DND-41 (cell line): ENCODE data around the gene CD300C.

ENCODE experiments used
- ATAC-seq: fragments of 200-7000 bp; cut with Tn5 transposase; 3 replicates; pipeline ENCODE4 v1.9.1; 2021; ENCODE audit warnings: low read depth; ENCODE audit not compliant: insufficient read depth
- DNase-seq: peaks from one replicate; pipeline ENCODE4 v3.0.0-alpha.2; 2020
- H2AFZ ChIP-seq: 2 replicates; pipeline ENCODE4 v1.6.0; 2012; ENCODE audit warnings: low read depth, low read length
- H3K27ac ChIP-seq: 2 replicates; pipeline ENCODE4 v1.5.1; 2012; ENCODE audit warnings: low read length, inconsistent platforms
- H3K27me3 ChIP-seq: fragments of 200-600 bp; sonication (generic); 2 replicates; pipeline ENCODE4 v1.6.0; 2012; ENCODE audit warnings: low read length, mild to moderate bottlenecking, inconsistent platforms; ENCODE audit not compliant: insufficient read depth, poor library complexity
- H3K36me3 ChIP-seq: 2 replicates; pipeline ENCODE4 v1.5.1; 2012; ENCODE audit warnings: low read length, inconsistent platforms; ENCODE audit not compliant: insufficient read depth
- H3K4me1 ChIP-seq: 2 replicates; pipeline ENCODE4 v1.5.1; 2012; ENCODE audit warnings: mild to moderate bottlenecking, low read length; ENCODE audit not compliant: insufficient read depth
- H3K4me2 ChIP-seq: 2 replicates; pipeline ENCODE4 v1.6.0; 2012; ENCODE audit warnings: mild to moderate bottlenecking, moderate library complexity, low read length, inconsistent platforms; ENCODE audit not compliant: insufficient read depth
- H3K4me3 ChIP-seq, 2 experiments: fragments of 200-600 bp in 1 of 2; shearing (Covaris generic) in 1 of 2; 2 replicates each; pipeline ENCODE4 v1.5.1; 2012 to 2016; ENCODE audit warnings: inconsistent platforms in 2 of 2, low read length in 2 of 2, mild to moderate bottlenecking in 2 of 2, low read depth in 1 of 2, moderate library complexity in 1 of 2
- H3K79me2 ChIP-seq: 2 replicates; pipeline ENCODE4 v1.6.0; 2012; ENCODE audit warnings: low read length, inconsistent platforms; ENCODE audit not compliant: insufficient read depth
- H3K9ac ChIP-seq: 2 replicates; pipeline ENCODE4 v1.6.0; 2012; ENCODE audit warnings: low read depth, mild to moderate bottlenecking, inconsistent platforms, low read length, moderate library complexity
- H3K9me3 ChIP-seq: 2 replicates; pipeline ENCODE4 v1.5.1; 2012; ENCODE audit warnings: low read length, moderate library complexity, mild to moderate bottlenecking, inconsistent platforms; ENCODE audit not compliant: insufficient read depth, severe bottlenecking
- H4K20me1 ChIP-seq: 2 replicates; pipeline ENCODE4 v1.6.0; 2012; ENCODE audit warnings: low read length; ENCODE audit not compliant: insufficient read depth
- EZH2 ChIP-seq: IDR thresholded peaks from 3 replicates; pipeline ENCODE4 v1.6.1; 2012; ENCODE audit warnings: borderline replicate concordance, low read depth, mild to moderate bottlenecking, moderate library complexity, low read length, inconsistent platforms; ENCODE audit not compliant: severe bottlenecking
- TF ChIP-seq, protein P1 (sequence below): IDR thresholded peaks from 2 replicates; pipeline ENCODE4 v1.5.1; 2012; ENCODE audit warnings: borderline replicate concordance, low read length, moderate library complexity, mild to moderate bottlenecking; ENCODE audit not compliant: poor library complexity, severe bottlenecking; ENCODE audit errors: extremely low read depth

Gene CD300C

DNA sequence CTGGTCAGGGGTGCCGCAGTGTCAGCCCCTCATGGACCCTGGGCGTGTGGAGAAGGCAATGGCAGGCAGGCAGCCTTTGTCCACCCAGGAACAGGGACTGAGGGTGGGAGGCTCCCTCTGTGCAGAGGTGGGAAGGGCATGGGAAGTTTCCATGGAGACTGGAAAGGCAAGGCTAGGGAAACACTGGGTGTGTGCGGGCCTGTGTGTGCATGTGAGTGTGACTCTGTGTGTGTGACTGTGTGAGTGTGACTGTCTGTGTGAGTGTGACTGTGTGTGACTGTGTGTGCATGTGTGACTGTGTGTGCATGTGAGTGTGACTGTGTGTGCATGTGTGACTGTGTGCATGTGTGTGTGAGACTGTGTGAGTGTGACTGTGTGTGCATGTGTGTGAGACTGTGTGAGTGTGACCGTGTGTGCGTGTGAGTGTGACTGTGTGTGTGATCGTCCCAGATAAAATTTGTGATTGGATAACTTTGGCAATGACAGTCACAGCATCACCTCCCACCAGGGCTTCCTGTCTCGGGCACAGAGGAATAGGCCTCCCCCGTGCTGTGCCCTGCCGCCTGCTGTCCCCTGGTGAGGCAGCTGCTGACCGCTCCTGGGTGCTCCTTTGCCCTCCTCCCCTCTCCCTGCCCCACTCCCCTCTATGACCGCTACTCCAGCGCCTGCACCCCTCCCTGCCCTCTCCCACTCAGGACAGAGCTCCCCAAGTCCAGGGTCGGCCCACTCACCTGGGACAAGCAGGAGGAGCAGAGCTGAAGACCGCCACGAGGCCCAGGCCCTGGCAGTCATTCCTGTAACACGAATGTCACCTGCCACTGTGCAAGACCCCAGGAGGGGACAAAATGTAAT, 698 bp downstream of the CD300C start:
- Histone ChIP-seq H2AFZ (no peak overlapping the region), H3K9me3 (no peaks in the 10 kb centered on the region)

DNA sequence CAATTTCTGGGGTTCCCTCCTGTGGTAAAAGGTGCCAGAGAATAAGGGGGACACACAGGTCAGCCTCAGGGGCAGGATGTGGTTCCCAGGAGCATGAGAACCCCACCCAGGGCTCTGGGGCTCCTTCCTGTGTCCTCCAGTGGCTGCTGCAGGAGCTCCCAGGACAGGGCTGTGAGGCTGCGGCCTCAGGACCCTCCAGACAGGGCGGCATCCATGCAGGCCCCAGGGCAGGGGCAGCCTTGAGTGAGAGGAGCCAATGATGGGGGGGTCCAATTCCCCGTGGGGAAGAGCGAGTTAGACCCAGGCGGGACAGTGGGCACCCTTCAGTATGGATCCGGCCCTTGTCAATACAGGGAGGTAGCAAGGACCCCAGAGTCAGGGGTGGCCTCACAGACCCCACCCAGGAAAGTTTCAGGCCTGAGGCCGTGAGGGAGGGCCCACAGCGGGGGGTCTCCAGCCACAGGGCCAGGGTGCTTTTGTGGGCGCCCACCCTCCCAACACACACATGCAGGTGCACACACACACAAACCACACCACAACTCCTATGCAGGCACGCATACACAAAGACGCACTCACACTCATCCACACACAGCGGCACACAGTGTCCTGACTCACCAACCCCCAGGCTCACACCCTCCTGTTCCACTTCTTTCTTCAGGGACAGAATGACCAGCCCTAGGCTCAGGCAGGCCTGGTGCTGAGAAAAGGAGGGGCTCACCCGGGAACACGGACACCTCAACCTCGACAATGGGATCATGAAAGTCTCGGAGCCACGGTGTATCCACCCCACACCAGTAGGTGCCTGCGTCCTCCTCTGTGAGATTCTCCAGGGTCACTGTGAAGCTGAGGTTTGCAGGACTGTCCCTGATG, 1.8 kb downstream of the CD300C start:
- Histone ChIP-seq H2AFZ (no peak overlapping the region), H4K20me1 (0 out of 2 replicates have a peak, but pooled peaks cover 4% of the 10 kb centered on the region), H3K9ac (no peak overlapping the region), H3K4me2 (no peak overlapping the region), H3K36me3 (no peaks in the 10 kb centered on the region), H3K4me1 (0 out of 2 replicates have a peak, but pooled peaks cover 3% of the 10 kb centered on the region), H3K4me3 (no peak overlapping the region), H3K27me3 (peaks cover 2% of the 10 kb centered on the region), H3K27ac (no peak overlapping the region), H3K79me2 (no peaks in the 10 kb centered on the region), H3K9me3 (no peaks in the 10 kb centered on the region)
- DNase-seq = no peak
- no peak for ATAC-seq
- TF ChIP-seq, protein P1, sequence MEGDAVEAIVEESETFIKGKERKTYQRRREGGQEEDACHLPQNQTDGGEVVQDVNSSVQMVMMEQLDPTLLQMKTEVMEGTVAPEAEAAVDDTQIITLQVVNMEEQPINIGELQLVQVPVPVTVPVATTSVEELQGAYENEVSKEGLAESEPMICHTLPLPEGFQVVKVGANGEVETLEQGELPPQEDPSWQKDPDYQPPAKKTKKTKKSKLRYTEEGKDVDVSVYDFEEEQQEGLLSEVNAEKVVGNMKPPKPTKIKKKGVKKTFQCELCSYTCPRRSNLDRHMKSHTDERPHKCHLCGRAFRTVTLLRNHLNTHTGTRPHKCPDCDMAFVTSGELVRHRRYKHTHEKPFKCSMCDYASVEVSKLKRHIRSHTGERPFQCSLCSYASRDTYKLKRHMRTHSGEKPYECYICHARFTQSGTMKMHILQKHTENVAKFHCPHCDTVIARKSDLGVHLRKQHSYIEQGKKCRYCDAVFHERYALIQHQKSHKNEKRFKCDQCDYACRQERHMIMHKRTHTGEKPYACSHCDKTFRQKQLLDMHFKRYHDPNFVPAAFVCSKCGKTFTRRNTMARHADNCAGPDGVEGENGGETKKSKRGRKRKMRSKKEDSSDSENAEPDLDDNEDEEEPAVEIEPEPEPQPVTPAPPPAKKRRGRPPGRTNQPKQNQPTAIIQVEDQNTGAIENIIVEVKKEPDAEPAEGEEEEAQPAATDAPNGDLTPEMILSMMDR = no peak
- no peak for TF ChIP-seq EZH2

More for the DNA sequence above, 698 bp downstream of the CD300C start:
- H4K20me1 ChIP-seq = 0 out of 2 replicates have a peak, but pooled peaks cover 4% of the 10 kb centered on the region
- TF ChIP-seq EZH2 = no peak
- TF ChIP-seq, protein P1 = no peak
- no peak overlapping the region for H3K27ac ChIP-seq
- H3K79me2 ChIP-seq = no peaks in the 10 kb centered on the region
- no peak overlapping the region for H3K4me2 ChIP-seq
- H3K36me3 ChIP-seq = no peaks in the 10 kb centered on the region
- ATAC-seq = no peak
- no peak overlapping the region for H3K4me3 ChIP-seq
- no peak overlapping the region for H3K9ac ChIP-seq
- no peak for DNase-seq
- H3K4me1 ChIP-seq = 0 out of 2 replicates have a peak, but pooled peaks cover 3% of the 10 kb centered on the region
- no peaks in the 10 kb centered on the region for H3K27me3 ChIP-seq

DNA sequence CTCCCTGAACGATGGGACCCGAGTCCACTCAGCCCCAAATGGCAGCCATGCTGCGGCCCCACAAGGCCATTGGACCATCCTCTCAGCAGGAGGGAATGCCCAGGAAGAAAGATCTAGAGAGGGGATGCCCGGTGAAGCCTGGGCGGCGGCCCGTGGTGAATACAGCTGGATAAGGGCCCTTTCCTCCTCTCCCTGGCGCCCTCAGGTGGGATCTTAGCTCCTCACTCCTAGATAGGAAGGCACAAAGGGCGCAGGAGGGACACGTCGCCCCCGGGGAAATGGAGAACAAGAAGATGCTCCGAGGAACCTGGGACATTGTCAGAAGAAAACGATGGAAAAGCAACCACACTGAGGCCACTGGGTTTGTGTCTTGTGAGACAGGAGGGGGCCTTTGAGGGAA, 2.5 kb downstream of the CD300C start:
- Histone ChIP-seq H3K36me3 (no peaks in the 10 kb centered on the region), H3K27me3 (peaks cover 6% of the 10 kb centered on the region)
- no peak for TF ChIP-seq EZH2
- TF ChIP-seq, protein P1 = no peak

More for the DNA sequence above, 2.5 kb downstream of the CD300C start:
- Histone ChIP-seq H3K4me2 (no peak overlapping the region), H3K9ac (no peak overlapping the region), H2AFZ (no peak overlapping the region), H3K9me3 (no peaks in the 10 kb centered on the region), H3K4me3 (no peak overlapping the region), H3K4me1 (0 out of 2 replicates have a peak, but pooled peaks cover 3% of the 10 kb centered on the region), H3K27ac (no peak overlapping the region), H3K79me2 (no peaks in the 10 kb centered on the region), H4K20me1 (0 out of 2 replicates have a peak, but pooled peaks cover 4% of the 10 kb centered on the region)
- DNase-seq (no peak), ATAC-seq (no peak)
